HUES6 (cell line): ENCODE results near the gene PWWP2B.
A peak's percentile ranks its signal among the peaks of the same experiment; 100 is the strongest.

Experiments used
- H3K27ac ChIP-seq: 2 replicates; pipeline ENCODE4 v1.7.0; 2013; ENCODE audit warnings: low read depth, mild to moderate bottlenecking, low read length, inconsistent platforms
- H3K27me3 ChIP-seq: 2 replicates; pipeline ENCODE4 v1.6.1; 2013; ENCODE audit warnings: low read length; ENCODE audit not compliant: control insufficient read depth, insufficient read depth
- H3K36me3 ChIP-seq: 2 replicates; pipeline ENCODE4 v1.6.1; 2013; ENCODE audit warnings: low read length; ENCODE audit not compliant: control insufficient read depth, insufficient read depth
- H3K4me1 ChIP-seq: 2 replicates; pipeline ENCODE4 v1.6.1; 2013; ENCODE audit warnings: low read length; ENCODE audit not compliant: control insufficient read depth, insufficient read depth
- H3K4me3 ChIP-seq: 2 replicates; pipeline ENCODE4 v1.5.1; 2013; ENCODE audit warnings: low read depth, low read length
- H3K9ac ChIP-seq: one replicate; pipeline ENCODE4 v1.6.1; 2013; ENCODE audit warnings: mild to moderate bottlenecking, low read length
- H3K9me3 ChIP-seq: 2 replicates; pipeline ENCODE4 v1.6.1; 2013; ENCODE audit warnings: low read depth, low read length; ENCODE audit not compliant: control insufficient read depth, insufficient read depth

The PWWP2B gene

GRCh38 chr10:132395704-132396493, 1.1 kb upstream of the PWWP2B start:
- Histone ChIP-seq H3K27ac (no peak overlapping the region), H3K4me1 (peaks cover 26% of the 10 kb centered on the region; the same call in 1 of the 2 replicates), H3K27me3 (peaks cover 13% of the 10 kb centered on the region), H3K4me3 (peak overlapping the region; percentile 55), H3K9me3 (no peaks in the 10 kb centered on the region), H3K36me3 (no peaks in the 10 kb centered on the region), H3K9ac (peak overlapping the region; percentile 20)

GRCh38 chr10:132396494-132397035, 435 bp upstream of the PWWP2B start:
- Histone ChIP-seq H3K27me3 (peaks cover 13% of the 10 kb centered on the region), H3K4me1 (peaks cover 26% of the 10 kb centered on the region; the same call in 1 of the 2 replicates), H3K9me3 (no peaks in the 10 kb centered on the region), H3K27ac (no peak overlapping the region), H3K36me3 (no peaks in the 10 kb centered on the region), H3K4me3 (peak overlapping the region; percentile 55), H3K9ac (no peak overlapping the region)

GRCh38 chr10:132397671-132398565, 918 bp downstream of the PWWP2B start:
- no peaks in the 10 kb centered on the region for H3K36me3 ChIP-seq
- H3K9me3 ChIP-seq: no peaks in the 10 kb centered on the region
- peaks cover 13% of the 10 kb centered on the region for H3K27me3 ChIP-seq
- peak overlapping the region; percentile 71 for H3K4me3 ChIP-seq
- H3K4me1 ChIP-seq: peaks cover 26% of the 10 kb centered on the region; the same call in 1 of the 2 replicates
- H3K27ac ChIP-seq: no peak overlapping the region
- peak overlapping the region; percentile 61 for H3K9ac ChIP-seq

GRCh38 chr10:132398566-132398991, 1.6 kb downstream of the PWWP2B start:
- Histone ChIP-seq H3K4me1 (peaks cover 26% of the 10 kb centered on the region; the same call in 1 of the 2 replicates), H3K36me3 (no peaks in the 10 kb centered on the region), H3K9ac (no peak overlapping the region), H3K27ac (no peak overlapping the region), H3K4me3 (no peak overlapping the region), H3K9me3 (no peaks in the 10 kb centered on the region), H3K27me3 (peaks cover 13% of the 10 kb centered on the region)

- peaks cover 26% of the 10 kb centered on the region; the same call in 1 of the 2 replicates for H3K4me1 ChIP-seq
- peaks cover 13% of the 10 kb centered on the region for H3K27me3 ChIP-seq
- no peak overlapping the region for H3K4me3 ChIP-seq
- H3K27ac ChIP-seq: no peak overlapping the region
- no peaks in the 10 kb centered on the region for H3K36me3 ChIP-seq
- no peaks in the 10 kb centered on the region for H3K9me3 ChIP-seq
- no peak overlapping the region for H3K9ac ChIP-seq
Observed at GRCh38 chr10:132399117-132400035, 2.4 kb downstream of the PWWP2B start.

- Histone ChIP-seq H3K27me3 (peaks cover 13% of the 10 kb centered on the region), H3K4me1 (peaks cover 26% of the 10 kb centered on the region; the same call in 1 of the 2 replicates), H3K27ac (no peak overlapping the region), H3K36me3 (no peaks in the 10 kb centered on the region), H3K9me3 (no peaks in the 10 kb centered on the region), H3K9ac (no peak overlapping the region), H3K4me3 (no peak overlapping the region)
Observed at GRCh38 chr10:132400041-132400546, 3.1 kb downstream of the PWWP2B start.

- Histone ChIP-seq H3K27ac (no peak overlapping the region), H3K4me1 (peaks cover 23% of the 10 kb centered on the region; the same call in 1 of the 2 replicates), H3K4me3 (no peak overlapping the region), H3K9ac (peak overlapping the region; percentile 6), H3K27me3 (peaks cover 10% of the 10 kb centered on the region), H3K36me3 (peaks cover 3% of the 10 kb centered on the region), H3K9me3 (no peaks in the 10 kb centered on the region)
Observed at GRCh38 chr10:132400547-132401151, 3.6 kb downstream of the PWWP2B start.

- Histone ChIP-seq H3K9ac (no peak overlapping the region), H3K9me3 (no peaks in the 10 kb centered on the region), H3K27me3 (peaks cover 8% of the 10 kb centered on the region), H3K4me1 (peaks cover 18% of the 10 kb centered on the region; the same call in 1 of the 2 replicates), H3K27ac (no peak overlapping the region), H3K36me3 (peaks cover 12% of the 10 kb centered on the region), H3K4me3 (no peak overlapping the region)
Observed at GRCh38 chr10:132401401-132402118, 4.6 kb downstream of the PWWP2B start.

- no peak overlapping the region for H3K27ac ChIP-seq
- H3K4me3 ChIP-seq: no peak overlapping the region
- no peak overlapping the region for H3K9ac ChIP-seq
- no peaks in the 10 kb centered on the region for H3K9me3 ChIP-seq
- H3K36me3 ChIP-seq: peaks cover 12% of the 10 kb centered on the region
- H3K4me1 ChIP-seq: peaks cover 27% of the 10 kb centered on the region
- peaks cover 5% of the 10 kb centered on the region; the same call in 1 of the 2 replicates for H3K27me3 ChIP-seq
Observed at GRCh38 chr10:132402781-132403241, 5.8 kb downstream of the PWWP2B start.
